ENCODE measurements around the gene MAPKAPK2.
A peak's percentile ranks its signal among the peaks of the same experiment; 100 is the strongest.

The MAPKAPK2 gene

GRCh38 chr1:206661161-206661820 is 23.4 kb upstream of the MAPKAPK2 start:
- no peak for DNase-seq

GRCh38 chr1:206662396-206663092 is 22.2 kb upstream of the MAPKAPK2 start:
- no peak for DNase-seq

GRCh38 chr1:206663362-206663761 is 21.3 kb upstream of the MAPKAPK2 start:
- DNase-seq = no peak

- DNase-seq = peak; percentile 47
Observed at GRCh38 chr1:206663832-206664652, 20.7 kb upstream of the MAPKAPK2 start.

- no peak for DNase-seq
Observed at GRCh38 chr1:206664740-206665139, 20.0 kb upstream of the MAPKAPK2 start.

GRCh38 chr1:206666031-206666561 is 18.6 kb upstream of the MAPKAPK2 start:
- DNase-seq = no peak

- DNase-seq = no peak
Observed at GRCh38 chr1:206666954-206667665, 17.6 kb upstream of the MAPKAPK2 start.

- no peak for DNase-seq
Observed at GRCh38 chr1:206668351-206668750, 16.4 kb upstream of the MAPKAPK2 start.

- DNase-seq = no peak
Observed at GRCh38 chr1:206668874-206669410, 15.8 kb upstream of the MAPKAPK2 start.

GRCh38 chr1:206672011-206672688 is 12.6 kb upstream of the MAPKAPK2 start:
- DNase-seq = no peak

- no peak for DNase-seq
Observed at GRCh38 chr1:206672844-206673758, 11.6 kb upstream of the MAPKAPK2 start.

GRCh38 chr1:206674236-206674635 is 10.5 kb upstream of the MAPKAPK2 start:
- DNase-seq = no peak

- DNase-seq = no peak
Observed at GRCh38 chr1:206674745-206675175, 9.9 kb upstream of the MAPKAPK2 start.

GRCh38 chr1:206676499-206676898 is 8.2 kb upstream of the MAPKAPK2 start:
- no peak for DNase-seq

GRCh38 chr1:206678490-206678889 is 6.2 kb upstream of the MAPKAPK2 start:
- no peak for DNase-seq

- DNase-seq = no peak
Observed at GRCh38 chr1:206679738-206680211, 4.9 kb upstream of the MAPKAPK2 start.

- no peak for DNase-seq
Observed at GRCh38 chr1:206680279-206680678, 4.4 kb upstream of the MAPKAPK2 start.

GRCh38 chr1:206681359-206681758 is 3.3 kb upstream of the MAPKAPK2 start:
- DNase-seq = no peak

- DNase-seq = no peak
Observed at GRCh38 chr1:206682111-206682510, 2.6 kb upstream of the MAPKAPK2 start.

- DNase-seq = no peak
Observed at GRCh38 chr1:206683313-206683712, 1.4 kb upstream of the MAPKAPK2 start.

GRCh38 chr1:206684003-206684402 is 702 bp upstream of the MAPKAPK2 start:
- no peak for DNase-seq
